Loucy (cell line): ENCODE results near the gene SUSD3.

Experiments used
- H2AFZ ChIP-seq: fragments of 200-600 bp; sonication (generic); 2 replicates; pipeline ENCODE4 v1.6.0; 2016; ENCODE audit warnings: antibody characterized with exemption, mild to moderate bottlenecking, low read length, moderate library complexity
- H3F3A ChIP-seq: fragments of 200-600 bp; 2 replicates; pipeline ENCODE4 v1.6.0; 2016; ENCODE audit warnings: antibody characterized with exemption, low read depth, mild to moderate bottlenecking
- H3K27me3 ChIP-seq: fragments of 200-600 bp; sonication (generic); 2 replicates; pipeline ENCODE4 v1.6.1; 2014; ENCODE audit warnings: low read length, mild to moderate bottlenecking; ENCODE audit not compliant: insufficient read depth, poor library complexity, severe bottlenecking
- H3K36me3 ChIP-seq: fragments of 200-600 bp; sonication (generic); 2 replicates; pipeline ENCODE4 v1.6.1; 2016; ENCODE audit warnings: low read length; ENCODE audit not compliant: insufficient read depth
- H3K4me1 ChIP-seq: fragments of 200-600 bp; sonication (generic); 2 replicates; pipeline ENCODE4 v1.5.1; 2014; ENCODE audit warnings: low read length, mild to moderate bottlenecking; ENCODE audit not compliant: insufficient read depth, poor library complexity, severe bottlenecking
- H3K4me2 ChIP-seq: fragments of 200-600 bp; sonication (generic); 2 replicates; pipeline ENCODE4 v1.6.0; 2014; ENCODE audit warnings: antibody characterized with exemption, low read length, low read depth, mild to moderate bottlenecking; ENCODE audit not compliant: poor library complexity, severe bottlenecking
- H3K4me3 ChIP-seq: fragments of 200-600 bp; sonication (generic); 2 replicates; pipeline ENCODE4 v1.5.1; 2014; ENCODE audit warnings: low read length, mild to moderate bottlenecking, mixed read lengths; ENCODE audit not compliant: poor library complexity, severe bottlenecking
- H3K79me2 ChIP-seq: fragments of 200-600 bp; sonication (generic); 2 replicates; pipeline ENCODE4 v1.6.1; 2014; ENCODE audit warnings: low read length; ENCODE audit not compliant: insufficient read depth
- H3K9ac ChIP-seq: fragments of 200-600 bp; sonication (generic); 2 replicates; pipeline ENCODE4 v1.6.0; 2014; ENCODE audit warnings: mild to moderate bottlenecking, low read depth, low read length, moderate library complexity; ENCODE audit not compliant: poor library complexity, severe bottlenecking
- H3K9me2 ChIP-seq: fragments of 200-600 bp; sonication (generic); replicated peaks from 2 replicates; pipeline ENCODE4 v1.6.1; 2016; ENCODE audit warnings: low read depth, low read length, mixed read lengths
- H3K9me3 ChIP-seq: fragments of 200-600 bp; sonication (generic); 2 replicates; pipeline ENCODE4 v1.6.1; 2014; ENCODE audit warnings: mild to moderate bottlenecking, antibody characterized with exemption, low read length, low read depth; ENCODE audit not compliant: insufficient read depth
- H4K20me1 ChIP-seq: fragments of 200-600 bp; sonication (generic); 2 replicates; pipeline ENCODE4 v1.6.0; 2014; ENCODE audit warnings: antibody characterized with exemption, low read length, mild to moderate bottlenecking; ENCODE audit not compliant: insufficient read depth, poor library complexity, severe bottlenecking
- EZH2phosphoT487 ChIP-seq: fragments of 200-600 bp; IDR thresholded peaks from 2 replicates; pipeline ENCODE4 v1.6.1; 2018; ENCODE audit warnings: antibody characterized with exemption, mild to moderate bottlenecking, moderate library complexity, borderline replicate concordance
- TF ChIP-seq, protein P1 (sequence below): fragments of 200-600 bp; sonication (generic); conservative IDR thresholded peaks from 2 replicates; pipeline ENCODE4 v1.5.1; 2014; ENCODE audit warnings: mild to moderate bottlenecking, antibody characterized with exemption, low read length

SUSD3 gene

DNA sequence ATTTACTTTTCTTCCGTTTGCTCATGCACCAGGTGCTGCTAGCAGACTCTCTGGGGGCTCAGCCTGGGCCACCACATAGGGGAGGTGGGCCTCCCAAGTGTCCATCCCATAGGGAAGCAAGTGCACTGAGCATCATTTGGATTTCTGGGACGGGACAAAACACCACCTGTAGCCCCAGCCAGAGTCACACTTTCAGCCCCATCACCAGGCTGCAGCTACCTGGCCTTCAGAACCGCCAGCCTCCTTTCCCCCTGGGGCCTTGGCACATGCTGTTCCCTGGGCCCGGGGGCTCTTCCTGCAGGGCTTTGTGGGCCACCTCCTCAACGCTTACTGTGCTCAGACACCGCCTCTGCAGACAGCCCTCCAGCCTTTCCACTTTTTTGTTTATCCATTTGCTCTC is 19.6 kb upstream of the SUSD3 start:
- Histone ChIP-seq H3K4me3 (no peak overlapping the region), H4K20me1 (no peaks in the 10 kb centered on the region), H3K36me3 (peaks cover 10% of the 10 kb centered on the region; the same call in 1 of the 2 replicates), H3K4me2 (no peak overlapping the region), H3K9ac (no peak overlapping the region), H2AFZ (no peak overlapping the region), H3K79me2 (no peaks in the 10 kb centered on the region), H3K27me3 (no peaks in the 10 kb centered on the region), H3K4me1 (no peaks in the 10 kb centered on the region), H3F3A (no peaks in the 10 kb centered on the region), H3K9me2 (no peaks in the 10 kb centered on the region), H3K9me3 (no peaks in the 10 kb centered on the region)
- TF ChIP-seq, protein P1, sequence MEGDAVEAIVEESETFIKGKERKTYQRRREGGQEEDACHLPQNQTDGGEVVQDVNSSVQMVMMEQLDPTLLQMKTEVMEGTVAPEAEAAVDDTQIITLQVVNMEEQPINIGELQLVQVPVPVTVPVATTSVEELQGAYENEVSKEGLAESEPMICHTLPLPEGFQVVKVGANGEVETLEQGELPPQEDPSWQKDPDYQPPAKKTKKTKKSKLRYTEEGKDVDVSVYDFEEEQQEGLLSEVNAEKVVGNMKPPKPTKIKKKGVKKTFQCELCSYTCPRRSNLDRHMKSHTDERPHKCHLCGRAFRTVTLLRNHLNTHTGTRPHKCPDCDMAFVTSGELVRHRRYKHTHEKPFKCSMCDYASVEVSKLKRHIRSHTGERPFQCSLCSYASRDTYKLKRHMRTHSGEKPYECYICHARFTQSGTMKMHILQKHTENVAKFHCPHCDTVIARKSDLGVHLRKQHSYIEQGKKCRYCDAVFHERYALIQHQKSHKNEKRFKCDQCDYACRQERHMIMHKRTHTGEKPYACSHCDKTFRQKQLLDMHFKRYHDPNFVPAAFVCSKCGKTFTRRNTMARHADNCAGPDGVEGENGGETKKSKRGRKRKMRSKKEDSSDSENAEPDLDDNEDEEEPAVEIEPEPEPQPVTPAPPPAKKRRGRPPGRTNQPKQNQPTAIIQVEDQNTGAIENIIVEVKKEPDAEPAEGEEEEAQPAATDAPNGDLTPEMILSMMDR, result no peak
- TF ChIP-seq EZH2phosphoT487, result no peak

- TF ChIP-seq, protein P1, result no peak
- no peak for TF ChIP-seq EZH2phosphoT487
- no peaks in the 10 kb centered on the region for H3F3A ChIP-seq
- H3K4me1 ChIP-seq, result no peaks in the 10 kb centered on the region
- no peak overlapping the region for H2AFZ ChIP-seq
- H3K4me3 ChIP-seq, result no peak overlapping the region
- H3K79me2 ChIP-seq, result no peaks in the 10 kb centered on the region
- H3K9me3 ChIP-seq, result no peaks in the 10 kb centered on the region
- H3K9ac ChIP-seq, result no peak overlapping the region
- H4K20me1 ChIP-seq, result no peaks in the 10 kb centered on the region
- H3K36me3 ChIP-seq, result peaks cover 6% of the 10 kb centered on the region; the same call in 1 of the 2 replicates
- no peak overlapping the region for H3K4me2 ChIP-seq
- no peaks in the 10 kb centered on the region for H3K27me3 ChIP-seq
- no peaks in the 10 kb centered on the region for H3K9me2 ChIP-seq
These were observed 19.0 kb upstream of the SUSD3 start for GRCh38 chr9:93039456-93039855.

DNA sequence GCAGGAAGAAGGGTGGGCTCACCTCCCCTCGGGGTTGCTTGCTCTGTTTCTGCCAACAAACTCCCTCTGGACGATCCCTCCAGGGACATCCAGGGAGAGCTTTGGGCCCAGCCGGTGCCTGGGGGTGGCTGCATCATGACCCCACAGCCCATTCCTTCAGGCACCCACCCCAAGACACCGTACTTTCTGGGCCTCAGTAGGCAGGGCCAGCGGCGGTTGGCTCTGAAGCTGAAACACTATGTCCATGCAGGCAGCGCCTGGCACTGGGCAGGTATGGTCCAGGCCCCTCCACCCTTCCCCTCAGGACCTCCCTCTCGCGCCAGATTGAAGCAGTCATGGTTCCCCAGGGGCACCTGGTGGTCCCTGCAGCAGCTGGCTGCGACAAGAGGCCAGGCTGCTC is 18.5 kb upstream of the SUSD3 start:
- Histone ChIP-seq H4K20me1 (no peaks in the 10 kb centered on the region), H3K79me2 (no peaks in the 10 kb centered on the region), H3K9me3 (no peaks in the 10 kb centered on the region), H3K36me3 (peaks cover under 1% of the 10 kb centered on the region; the same call in 1 of the 2 replicates), H3K4me1 (no peaks in the 10 kb centered on the region), H3K4me3 (no peak overlapping the region), H3K4me2 (no peak overlapping the region), H3K9me2 (no peaks in the 10 kb centered on the region), H3K27me3 (no peaks in the 10 kb centered on the region), H2AFZ (no peak overlapping the region), H3F3A (no peaks in the 10 kb centered on the region), H3K9ac (no peak overlapping the region)
- TF ChIP-seq, protein P1, result no peak
- no peak for TF ChIP-seq EZH2phosphoT487
